Suprapubic skin (tissue), 3 donors: ENCODE measurements around the gene CENPA.
"Not testable (repeated sequence)": the region's sequence is repeated elsewhere in the genome, so short reads cannot be mapped to it uniquely, and the experiment has no call there.

Source experiments
- POLR2A ChIP-seq, 2 donors: fragments of 450-650 bp; IDR thresholded peaks; one replicate each; pipeline ENCODE4 v1.6.1; 2017; ENCODE audit warnings: antibody characterized with exemption in 2 of 2, mild to moderate bottlenecking in 2 of 2, moderate library complexity in 2 of 2
- TF ChIP-seq, protein P1 (sequence below), 2 donors: fragments of 200-600 bp in 1 of 2; fragments of 450-650 bp in 1 of 2; sonication (generic) in 1 of 2; IDR thresholded peaks; one replicate each; pipeline ENCODE4 v1.5.1; 2016 to 2019; ENCODE audit warnings: antibody characterized with exemption in 2 of 2, mild to moderate bottlenecking in 1 of 2, moderate library complexity in 1 of 2

GRCh38 chr2:26749787-26750420 lies 36.0 kb upstream of the CENPA start:
- not testable (repeated sequence) for TF ChIP-seq POLR2A (IDR thresholded peaks at IDR 0.05)
- TF ChIP-seq, protein P1, sequence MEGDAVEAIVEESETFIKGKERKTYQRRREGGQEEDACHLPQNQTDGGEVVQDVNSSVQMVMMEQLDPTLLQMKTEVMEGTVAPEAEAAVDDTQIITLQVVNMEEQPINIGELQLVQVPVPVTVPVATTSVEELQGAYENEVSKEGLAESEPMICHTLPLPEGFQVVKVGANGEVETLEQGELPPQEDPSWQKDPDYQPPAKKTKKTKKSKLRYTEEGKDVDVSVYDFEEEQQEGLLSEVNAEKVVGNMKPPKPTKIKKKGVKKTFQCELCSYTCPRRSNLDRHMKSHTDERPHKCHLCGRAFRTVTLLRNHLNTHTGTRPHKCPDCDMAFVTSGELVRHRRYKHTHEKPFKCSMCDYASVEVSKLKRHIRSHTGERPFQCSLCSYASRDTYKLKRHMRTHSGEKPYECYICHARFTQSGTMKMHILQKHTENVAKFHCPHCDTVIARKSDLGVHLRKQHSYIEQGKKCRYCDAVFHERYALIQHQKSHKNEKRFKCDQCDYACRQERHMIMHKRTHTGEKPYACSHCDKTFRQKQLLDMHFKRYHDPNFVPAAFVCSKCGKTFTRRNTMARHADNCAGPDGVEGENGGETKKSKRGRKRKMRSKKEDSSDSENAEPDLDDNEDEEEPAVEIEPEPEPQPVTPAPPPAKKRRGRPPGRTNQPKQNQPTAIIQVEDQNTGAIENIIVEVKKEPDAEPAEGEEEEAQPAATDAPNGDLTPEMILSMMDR (IDR thresholded peaks at IDR 0.05), result not testable (repeated sequence)
